GM19238 (cell line): ENCODE results near the gene CIROP.
"Not testable (repeated sequence)": the region's sequence is repeated elsewhere in the genome, so short reads cannot be mapped to it uniquely, and the experiment has no call there.

ENCODE experiments used
- DNase-seq: peaks from one replicate; pipeline ENCODE4 v3.0.0; 2011; ENCODE audit warnings: low spot score; ENCODE audit not compliant: insufficient read length

CIROP gene

DNA sequence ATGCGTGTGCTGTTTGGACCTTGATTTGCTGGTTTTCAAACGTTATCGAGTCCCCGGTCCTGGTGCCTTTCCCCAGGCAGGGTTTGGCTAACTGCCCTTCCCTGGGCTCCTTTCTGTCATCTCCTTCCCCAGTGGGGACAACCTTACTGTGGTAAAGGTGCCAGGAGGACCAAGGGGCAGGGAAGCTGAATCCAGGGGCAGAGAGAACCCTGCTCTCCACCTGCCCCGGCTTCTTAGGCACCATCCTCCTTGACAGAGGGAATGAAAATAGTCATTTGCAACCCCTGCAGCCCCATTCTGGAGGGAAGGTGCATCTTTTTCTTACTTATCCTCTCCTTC is 9.3 kb upstream of the CIROP start:
- DNase-seq: no peak

DNA sequence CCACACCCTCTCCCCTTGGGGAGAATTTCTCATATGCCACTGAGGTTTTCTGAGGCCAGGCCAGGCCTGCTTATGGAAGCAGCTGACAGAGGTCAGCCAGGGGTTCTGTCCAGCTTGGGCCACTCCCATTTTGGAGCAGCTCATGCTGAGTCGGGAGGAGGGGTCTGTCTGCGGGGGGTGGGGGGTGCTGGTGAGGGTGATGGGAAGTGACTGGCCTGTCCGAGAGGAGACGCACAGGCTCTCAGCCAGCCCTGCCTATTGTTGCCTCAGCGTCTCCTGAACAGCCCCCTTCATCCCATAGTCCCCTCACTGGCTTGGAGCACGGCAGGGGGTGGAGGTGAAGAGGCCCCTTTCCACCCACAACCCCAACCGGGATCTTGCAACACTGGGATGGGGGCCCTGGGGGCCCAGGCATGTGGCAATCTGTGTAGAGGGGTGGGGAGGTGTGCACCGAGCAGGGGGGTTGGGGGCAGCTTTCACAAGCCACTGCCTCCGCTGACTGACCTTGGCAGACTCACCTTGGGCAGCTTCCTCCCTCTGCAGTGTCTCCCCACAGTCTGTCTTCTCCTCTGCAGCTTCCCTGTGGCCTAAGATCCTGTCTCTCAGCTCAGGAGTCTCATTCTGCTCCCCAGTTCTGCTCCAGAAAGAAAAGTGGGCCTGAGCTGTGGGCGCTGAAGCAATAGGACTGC is 8.8 kb upstream of the CIROP start:
- no peak for DNase-seq

DNA sequence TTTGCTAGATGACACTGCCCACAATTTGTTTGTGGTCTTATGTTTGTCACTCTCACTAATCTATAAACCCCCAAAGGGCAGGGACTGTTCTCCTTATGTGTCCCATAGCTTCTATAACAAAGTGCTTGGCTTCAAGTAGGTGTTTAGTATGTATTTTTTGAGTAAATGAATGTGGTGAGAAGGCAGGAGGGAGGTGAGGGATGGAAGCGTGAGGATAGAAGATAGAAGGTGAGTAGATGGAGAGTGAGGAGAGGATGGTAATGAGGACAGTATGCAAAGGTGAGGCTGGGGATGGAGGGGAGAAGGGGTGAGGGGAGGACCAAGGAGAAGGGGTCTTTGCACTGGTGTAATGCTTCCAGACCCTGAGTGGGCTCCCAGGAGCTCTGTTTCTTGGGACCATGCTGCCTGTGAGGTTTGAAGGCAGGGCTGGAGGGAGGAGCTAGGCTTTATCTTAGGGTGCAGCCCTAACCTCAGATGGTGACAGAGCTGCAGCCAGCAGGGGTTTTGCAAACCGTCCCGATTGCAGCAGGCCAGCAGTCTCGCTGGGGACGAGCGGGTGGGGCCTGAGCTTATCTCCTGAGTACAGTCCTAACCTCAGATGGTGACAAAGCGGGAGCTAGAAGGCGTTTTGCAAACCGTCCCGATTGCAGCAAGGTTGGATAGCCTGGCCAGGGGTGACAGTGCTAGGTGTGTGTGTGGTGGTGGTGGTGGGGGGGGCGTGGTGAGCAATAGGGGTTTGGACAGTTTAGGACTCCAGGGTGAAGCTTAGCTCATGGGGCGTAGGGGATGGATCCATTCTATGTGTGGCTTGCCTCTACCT is 7.8 kb upstream of the CIROP start:
- DNase-seq: no peak

DNA sequence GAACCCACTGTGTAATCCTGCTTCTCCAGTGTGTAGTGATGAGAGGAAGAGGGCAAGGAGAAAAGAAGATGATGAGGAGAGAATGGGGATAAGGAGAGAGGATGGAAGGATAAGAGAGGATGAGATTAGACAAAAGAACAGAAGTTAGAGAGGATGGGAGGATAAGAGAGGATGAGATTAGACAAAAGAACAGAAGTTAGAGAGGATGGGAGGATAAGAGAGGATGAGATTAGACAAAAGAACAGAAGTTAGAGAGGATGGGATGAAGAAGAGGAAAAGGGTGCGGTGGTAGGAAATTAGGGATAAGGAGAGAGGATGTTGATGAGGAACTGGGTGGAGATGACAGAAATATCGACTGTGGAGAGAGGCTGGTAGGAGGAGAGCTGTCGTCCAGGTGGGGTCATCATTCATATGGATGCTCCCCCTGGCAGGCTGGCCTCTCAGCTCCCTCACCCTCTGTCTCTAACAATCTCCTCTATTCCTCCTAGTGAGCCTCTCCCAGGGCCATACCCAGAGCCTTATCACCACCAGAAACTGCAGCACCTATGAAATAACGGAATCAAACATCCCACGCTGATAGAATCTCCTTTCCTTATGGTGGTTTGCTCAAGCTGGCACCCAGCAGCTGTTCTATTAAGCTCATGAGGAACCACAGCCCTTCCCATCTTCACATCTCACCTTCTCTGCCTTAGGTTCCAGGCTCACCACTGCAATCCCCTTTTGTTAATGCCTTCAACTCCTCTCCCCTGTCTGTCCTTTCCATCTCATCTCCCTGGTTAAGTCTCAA is 6.0 kb upstream of the CIROP start:
- no peak for DNase-seq

DNA sequence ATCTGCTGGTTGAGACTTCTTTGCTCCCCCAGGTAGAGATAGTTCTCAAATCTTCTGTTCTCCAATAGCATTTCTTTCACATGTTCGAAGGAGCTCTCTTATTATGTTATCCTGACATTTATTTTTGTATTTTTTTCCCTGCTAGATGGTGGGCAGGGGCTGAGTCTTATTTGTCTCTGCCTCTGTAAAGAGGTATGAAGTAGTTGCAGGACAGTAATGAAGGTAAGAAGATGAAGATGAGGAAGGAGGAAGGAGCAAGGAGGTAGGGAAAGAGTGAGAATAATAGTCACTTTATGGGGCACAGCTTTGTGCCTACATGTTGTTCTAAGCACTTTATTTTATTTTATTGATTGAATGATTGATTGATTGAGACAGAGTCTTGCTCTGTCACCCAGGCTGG is 5.0 kb upstream of the CIROP start:
- no peak for DNase-seq

DNA sequence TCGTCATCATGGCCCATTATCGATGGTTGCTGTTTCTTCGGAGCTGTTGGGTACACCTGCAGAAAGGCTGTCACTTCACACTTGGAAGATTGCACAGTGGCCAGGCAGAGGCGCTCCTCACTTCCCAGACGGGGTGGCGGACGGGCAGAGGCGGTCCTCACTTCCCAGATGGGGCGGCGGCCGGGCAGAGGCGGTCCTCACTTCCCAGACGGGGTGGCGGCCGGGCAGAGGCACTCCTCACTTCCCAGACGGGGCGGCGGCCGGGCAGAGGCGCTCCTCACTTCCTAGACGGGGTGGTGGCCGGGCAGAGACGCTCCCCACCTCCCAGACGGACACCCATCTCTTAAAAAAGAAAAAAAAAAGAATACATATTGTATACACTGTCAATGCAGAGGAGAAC is 3.4 kb upstream of the CIROP start:
- not testable (repeated sequence) for DNase-seq

DNA sequence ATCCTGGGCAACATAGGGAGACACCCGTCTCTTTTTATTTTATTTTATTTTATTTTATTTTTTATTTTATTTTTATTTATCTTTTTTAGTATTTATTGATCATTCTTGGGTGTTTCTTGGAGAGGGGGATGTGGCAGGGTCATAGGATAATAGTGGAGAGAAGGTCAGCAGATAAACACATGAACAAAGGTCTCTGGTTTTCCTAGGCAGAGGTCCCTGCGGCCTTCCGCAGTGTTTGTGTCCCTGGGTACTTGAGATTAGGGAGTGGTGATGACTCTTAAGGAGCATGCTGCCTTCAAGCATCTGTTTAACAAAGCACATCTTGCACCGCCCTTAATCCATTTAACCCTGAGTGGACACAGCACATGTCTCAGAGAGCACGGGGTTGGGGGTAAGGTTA is 2.8 kb upstream of the CIROP start:
- DNase-seq: not testable (repeated sequence)

DNA sequence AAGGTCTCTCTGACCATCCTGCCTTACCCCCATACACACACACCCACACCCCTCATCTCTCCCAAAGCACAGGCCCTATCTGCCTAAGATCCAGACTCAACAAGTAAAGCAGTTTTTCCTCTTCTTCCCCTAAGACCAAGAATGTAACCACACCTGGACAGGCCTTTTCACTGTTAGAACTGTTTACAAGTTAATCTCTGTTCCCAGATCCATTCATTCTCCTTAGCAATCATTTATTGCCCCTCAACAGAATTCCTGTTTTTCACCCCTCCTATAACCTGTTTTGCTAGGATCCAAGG is 1.9 kb upstream of the CIROP start:
- DNase-seq: no peak

DNA sequence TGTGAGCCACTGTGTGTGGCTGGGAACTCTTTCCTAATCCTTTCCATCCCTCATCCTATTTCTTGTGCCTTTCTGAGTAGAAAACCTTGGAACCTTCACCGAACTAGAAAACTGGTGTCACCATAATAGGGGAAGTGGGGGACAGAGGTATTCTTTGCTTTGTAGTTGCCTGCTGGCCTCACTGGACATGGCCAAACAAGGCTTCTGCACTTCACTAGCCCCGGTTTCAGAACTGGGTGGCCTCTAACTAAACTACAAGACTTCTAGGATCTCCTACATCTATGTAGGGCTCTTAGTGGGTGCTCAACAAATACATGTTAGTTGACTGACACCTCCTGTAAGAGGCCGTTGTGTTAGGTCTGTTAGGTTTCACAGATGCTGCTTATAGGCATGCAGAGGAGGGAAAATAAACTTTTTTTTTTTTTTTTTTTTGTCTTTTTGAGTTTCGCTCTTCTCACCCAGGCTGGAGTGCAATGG is 597 bp upstream of the CIROP start:
- no peak for DNase-seq

DNA sequence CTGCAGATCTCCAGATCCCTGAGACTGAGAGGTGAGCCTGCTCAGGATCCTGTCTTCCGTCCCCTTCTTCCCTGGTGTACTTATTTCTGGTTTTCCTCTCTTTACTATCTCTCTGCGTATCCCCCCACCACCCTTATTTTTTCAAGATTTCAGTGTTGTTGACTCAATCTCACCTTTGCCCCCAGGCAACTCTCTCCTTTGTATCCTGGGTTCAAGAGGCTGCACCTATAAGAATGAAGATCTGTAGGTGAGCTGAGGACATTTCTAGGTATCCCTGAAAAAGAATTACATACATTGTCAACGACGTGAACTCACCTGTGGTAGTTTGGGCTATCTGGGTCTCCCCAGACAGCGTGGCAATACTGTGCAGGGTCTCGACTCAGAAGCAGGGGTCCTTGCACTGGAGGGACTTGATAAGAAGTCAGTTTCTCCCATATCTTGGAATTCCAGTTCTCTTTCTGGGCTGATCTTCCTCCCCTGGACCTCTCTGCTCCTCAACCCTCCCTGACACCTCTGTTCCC is 659 bp downstream of the CIROP start:
- no peak for DNase-seq

DNA sequence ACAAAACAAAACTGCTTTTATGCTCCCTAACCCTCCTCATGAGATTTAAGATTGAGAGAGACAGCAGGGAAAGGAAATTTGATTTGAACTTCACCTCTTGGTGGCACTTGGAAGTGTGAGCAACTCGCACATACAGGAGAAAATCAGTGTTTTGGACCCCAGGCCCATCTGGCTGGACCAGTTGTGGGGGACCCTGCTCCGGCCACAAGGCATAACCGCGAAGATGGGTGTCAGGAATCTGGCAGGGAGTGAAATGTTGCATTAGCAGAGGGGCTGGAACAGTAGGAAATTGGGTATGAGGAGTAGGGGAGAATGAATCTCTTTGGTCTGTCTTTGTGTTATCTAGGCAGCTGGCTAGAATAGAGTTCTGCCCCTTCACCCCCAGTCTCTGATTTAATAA is 1.2 kb downstream of the CIROP start:
- DNase-seq: no peak

DNA sequence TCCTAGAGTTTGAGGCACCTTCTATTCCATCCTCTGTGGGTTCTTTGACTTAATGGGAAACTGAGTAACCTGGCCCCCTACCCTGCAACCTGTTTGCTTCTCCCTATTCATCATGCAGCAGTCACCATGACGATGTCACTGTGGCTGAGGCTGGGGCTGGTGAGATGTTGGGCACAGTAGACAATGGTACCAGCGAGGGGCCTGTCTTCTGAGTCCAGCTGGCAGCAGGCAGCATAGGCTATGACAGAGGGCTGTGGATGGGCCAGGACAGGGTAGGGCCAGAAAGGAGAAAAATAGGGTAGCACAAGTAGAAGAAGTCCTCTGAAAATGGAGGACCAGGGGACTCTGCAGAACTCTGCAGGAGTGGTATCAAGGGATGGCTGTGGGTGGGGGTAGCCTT is 2.0 kb downstream of the CIROP start:
- no peak for DNase-seq

DNA sequence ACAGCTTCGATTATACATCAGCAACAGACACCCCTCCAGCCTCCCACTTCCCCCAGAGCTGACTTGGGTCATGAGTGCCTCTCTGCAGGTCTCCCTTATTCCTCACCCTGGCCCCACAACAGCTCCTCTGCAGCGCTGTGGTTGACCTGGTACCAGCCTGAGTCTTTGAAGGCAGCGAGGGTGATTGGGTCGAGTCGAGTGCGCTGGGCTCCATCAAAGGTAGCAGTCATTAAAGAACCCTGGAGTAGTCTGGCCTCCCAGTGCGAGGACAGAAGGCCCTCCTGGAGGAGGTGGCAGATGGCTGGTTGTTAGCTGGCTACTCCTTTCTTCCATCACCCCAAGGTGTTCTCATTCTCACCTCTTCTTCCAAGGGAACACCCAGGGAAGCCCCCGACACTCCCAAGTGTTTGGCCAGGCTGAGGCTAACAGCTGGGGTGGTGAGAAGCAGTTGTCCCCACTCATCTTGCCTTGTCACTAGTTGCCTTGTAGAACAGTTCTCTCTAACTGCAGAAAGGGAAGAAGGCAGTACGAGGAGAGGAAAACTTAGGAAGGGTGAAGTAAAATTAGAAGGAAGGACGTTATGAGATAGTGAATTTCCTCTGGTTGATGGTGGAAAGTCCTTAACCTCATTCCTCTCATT is 2.7 kb downstream of the CIROP start:
- no peak for DNase-seq

DNA sequence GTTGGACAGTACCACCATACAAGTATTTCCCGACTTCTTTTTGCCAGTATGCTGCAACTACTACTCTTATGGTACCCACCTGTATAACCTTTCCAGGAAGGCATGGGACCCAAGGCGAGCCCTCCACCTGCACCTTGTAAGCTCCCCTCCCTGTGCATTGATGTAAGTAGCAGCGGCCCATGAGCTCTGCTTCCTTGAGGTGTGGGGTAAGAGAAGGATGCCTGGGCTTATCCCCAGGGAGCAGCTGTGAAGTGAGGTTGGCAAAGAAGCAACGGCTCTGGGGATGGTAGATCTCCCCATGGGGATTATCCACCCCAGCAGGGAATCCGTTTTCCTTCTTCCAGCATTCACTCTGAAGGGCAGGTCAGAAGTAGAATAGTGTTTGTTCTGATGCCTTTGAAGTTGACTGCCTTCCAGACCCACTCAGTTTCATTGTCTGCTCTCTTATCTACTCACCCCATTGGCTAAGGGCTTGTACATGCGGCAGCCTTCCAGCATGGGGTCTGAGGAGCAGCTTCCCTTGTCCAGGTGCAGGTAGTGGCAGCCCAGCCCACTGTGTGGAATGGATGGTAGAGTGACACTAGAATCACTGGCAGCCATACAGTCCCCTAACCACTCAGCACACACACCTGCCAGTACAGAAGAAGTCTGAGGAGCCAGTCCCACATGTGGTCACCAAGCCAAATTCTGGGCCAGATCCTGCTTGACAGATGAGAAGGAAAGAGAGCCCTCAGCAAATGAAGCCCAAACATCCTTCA is 3.4 kb downstream of the CIROP start:
- DNase-seq: no peak

DNA sequence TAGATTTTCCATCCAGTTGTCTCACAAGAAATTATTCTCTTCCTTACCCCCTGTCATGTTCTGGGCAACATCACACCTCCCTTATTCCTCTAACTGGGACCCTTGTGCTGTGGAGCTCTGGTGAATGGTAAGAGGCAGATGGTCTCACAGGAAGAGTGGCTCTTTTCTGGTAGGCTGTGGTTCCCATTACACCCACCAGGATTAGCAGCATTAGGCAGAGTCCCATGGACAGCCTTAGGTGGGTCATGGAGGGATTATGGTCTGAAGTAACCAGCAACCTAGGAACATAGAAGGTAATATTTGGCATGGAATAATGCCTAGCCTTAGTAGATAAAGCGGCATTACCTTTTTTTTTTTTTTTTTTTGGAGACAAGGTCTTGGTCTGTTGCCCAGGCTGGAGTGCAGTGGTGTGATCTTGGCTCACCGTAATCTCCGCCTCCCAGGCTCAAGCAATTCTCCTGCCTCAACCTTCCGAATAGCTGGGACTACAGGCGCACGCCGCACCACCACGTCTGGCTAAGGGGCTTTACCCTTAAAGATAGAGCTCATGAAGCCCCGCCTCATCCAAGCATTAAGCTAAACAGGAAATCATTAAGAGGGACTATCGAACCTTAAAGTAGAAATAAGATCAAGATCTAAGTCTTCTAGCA is 5.5 kb downstream of the CIROP start:
- no peak for DNase-seq

DNA sequence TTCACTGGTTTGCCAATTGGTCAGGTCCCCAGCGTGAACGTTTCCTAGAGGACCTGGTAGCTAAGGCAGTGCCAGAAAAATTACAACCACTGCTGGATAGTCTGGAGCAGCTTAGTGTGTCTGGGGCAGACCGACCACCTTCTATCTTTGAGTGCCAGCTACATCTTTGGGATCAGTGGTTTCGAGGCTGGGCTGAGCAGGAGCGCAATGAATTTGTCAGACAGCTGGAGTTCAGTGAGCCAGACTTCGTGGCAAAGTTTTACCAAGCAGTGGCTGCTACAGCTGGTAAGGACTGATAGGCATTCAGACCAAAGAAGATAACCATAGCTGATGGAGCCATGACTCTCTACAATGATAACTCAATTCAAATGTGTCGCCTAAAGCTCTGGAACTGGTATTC is 7.0 kb downstream of the CIROP start:
- no peak for DNase-seq

DNA sequence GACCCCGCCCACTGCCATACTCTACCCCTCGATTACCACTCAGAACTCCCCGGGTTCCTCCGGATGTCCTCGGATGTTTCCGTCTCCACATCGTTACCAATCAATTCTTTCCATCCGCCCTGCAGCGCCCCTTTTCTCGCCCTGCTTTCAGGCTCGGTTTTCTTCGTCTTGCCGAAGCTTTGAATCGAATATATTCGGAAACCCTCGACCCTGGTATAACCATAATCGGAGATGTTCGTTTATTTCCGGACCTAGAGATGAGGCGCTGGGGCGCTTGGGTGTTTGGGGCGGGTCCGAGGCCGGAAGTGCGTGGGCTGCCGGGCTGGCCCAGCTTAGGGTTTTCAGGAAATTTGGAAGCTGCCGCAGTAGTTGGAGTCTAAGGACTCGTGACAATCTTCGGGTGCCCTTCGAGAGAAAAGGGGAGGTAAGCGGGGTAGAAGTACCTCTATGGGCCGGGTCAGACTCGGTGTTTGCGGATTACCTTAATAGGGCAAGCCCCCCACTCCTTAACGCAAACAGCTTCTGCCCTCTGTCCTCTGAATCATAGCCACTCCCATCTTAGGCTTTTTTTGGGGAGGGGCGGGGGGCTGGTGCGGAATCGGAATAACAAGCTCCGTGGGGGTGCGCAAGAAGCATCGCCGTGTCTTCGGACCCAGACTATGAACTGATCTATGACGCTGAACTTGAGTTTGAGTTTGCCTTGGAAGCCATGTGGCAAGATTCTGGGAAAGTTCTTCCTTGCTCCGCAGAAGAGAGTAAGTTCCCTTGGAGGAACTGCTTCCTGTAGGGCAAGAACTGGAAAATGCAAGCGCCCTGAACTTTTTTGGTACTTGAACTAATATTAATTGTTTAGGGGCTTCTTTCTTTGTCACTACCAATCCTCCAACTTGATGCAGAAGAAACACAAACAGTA is 9.3 kb downstream of the CIROP start, which contains the start of gene C14orf119:
C14orf119 (plus strand) TSS at position 310 of the 913 bp plus-strand sequence. CDS start 2,154 bp downstream, outside the sequence.
- peak; percentile 92 for DNase-seq

DNA sequence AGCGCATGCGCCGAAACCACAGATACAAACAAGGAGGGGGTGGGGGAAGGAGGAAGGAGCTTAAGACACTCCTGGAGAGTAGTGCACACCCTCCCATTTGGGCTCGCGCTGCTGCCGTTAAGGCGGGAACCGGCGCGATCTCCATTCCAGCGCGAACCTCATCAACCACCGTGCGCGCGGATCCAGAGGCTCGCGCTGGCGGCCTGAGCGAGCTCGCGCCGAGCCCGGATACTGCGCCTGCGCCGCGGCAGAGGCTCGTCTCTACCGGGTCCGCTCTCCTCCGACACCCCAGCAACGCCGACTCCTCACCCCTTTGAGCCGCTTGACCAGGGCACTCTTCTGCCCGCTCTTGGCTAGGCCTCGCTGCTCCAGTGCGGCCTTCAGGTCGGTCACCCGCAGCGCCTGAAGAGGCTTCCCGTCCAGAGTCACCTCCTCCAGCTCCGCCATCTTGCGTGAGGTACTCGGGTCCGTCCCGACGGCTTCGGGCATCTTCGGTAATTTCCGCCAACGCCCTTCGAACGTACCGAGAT is 10.1 kb downstream of the CIROP start, which contains the start of gene ACIN1:
ACIN1 (minus strand) TSS at position 471 of the 530 bp plus-strand sequence; CDS start at position 447, 24 bp downstream.
- peak; percentile 65 for DNase-seq
